Choroid plexus epithelial cell (primary cell): ENCODE data around the gene ADAMTS9.

ENCODE experiments used
- DNase-seq: peaks from one replicate; pipeline ENCODE4 v3.0.0-alpha.2; 2010; ENCODE audit warnings: low read depth
- H3K4me3 ChIP-seq: 2 replicates; pipeline ENCODE4 v1.5.1; 2011; ENCODE audit warnings: low read depth, mild to moderate bottlenecking, control low read depth, low read length, moderate library complexity
- TF ChIP-seq, protein P1 (sequence below): conservative IDR thresholded peaks from 2 replicates; pipeline ENCODE4 v1.5.1; 2011; ENCODE audit warnings: low read depth, mild to moderate bottlenecking, control low read depth, inconsistent platforms, low read length, moderate library complexity

ADAMTS9 gene

DNA sequence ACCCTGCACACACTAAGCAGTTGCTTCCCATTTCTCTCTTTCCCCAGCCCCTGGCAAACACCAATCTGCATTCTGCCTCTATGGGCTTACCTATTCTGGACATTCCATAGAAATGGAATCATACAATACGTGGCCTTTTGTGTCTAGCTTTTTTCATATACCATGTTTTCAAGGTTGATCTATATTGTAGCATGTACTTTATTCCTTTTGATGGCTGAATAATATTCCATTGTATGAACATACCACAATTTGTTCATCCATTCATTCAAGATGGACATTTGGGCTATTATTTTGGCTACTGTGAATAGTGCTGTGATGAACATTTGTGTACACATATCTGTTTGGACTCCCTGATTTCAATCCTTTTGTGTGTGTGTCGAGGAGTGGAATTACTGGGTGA is 18.1 kb upstream of the ADAMTS9 start:
- no peak overlapping the region for H3K4me3 ChIP-seq
- TF ChIP-seq, protein P1, sequence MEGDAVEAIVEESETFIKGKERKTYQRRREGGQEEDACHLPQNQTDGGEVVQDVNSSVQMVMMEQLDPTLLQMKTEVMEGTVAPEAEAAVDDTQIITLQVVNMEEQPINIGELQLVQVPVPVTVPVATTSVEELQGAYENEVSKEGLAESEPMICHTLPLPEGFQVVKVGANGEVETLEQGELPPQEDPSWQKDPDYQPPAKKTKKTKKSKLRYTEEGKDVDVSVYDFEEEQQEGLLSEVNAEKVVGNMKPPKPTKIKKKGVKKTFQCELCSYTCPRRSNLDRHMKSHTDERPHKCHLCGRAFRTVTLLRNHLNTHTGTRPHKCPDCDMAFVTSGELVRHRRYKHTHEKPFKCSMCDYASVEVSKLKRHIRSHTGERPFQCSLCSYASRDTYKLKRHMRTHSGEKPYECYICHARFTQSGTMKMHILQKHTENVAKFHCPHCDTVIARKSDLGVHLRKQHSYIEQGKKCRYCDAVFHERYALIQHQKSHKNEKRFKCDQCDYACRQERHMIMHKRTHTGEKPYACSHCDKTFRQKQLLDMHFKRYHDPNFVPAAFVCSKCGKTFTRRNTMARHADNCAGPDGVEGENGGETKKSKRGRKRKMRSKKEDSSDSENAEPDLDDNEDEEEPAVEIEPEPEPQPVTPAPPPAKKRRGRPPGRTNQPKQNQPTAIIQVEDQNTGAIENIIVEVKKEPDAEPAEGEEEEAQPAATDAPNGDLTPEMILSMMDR, result no peak
- no peak for DNase-seq

DNA sequence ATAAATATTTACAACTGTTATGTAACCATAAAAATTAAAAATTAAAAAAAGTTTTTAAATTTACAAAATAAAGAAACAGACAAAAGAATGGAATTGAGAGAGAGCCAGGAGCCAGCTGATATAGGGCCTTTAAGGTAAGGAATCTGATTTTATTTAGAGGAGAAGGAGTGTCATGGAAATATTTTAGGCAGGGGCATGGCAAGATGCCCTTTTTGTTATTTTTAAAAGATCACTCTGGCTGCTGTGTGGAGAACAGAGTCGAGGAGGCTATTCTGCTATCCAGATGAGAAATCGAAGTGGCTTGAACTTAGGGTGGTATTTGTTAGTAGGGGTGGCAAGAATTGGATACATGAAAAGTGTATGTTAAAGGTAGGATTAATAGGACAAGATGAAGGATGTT is 9.1 kb upstream of the ADAMTS9 start:
- no peak for DNase-seq
- no peak overlapping the region for H3K4me3 ChIP-seq
- TF ChIP-seq, protein P1, result no peak

DNA sequence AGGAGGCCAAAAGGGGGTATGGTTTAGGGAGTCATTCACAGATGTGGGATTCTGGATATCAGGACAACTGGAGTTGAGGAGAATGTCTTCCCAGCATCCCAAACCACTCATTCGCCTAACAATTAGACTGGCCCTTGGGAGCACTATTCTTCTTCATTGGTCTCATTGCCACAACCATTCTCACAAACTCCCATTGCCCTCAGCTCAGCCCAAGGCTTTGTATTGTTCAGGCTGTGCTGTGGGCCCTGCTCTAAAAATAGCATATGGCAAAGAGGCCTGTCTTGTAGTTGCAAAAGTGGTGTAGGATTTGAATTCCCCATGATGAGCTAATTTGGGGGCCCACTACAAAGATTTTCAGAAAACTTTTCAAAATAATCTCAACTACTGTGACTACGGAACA is 6.3 kb upstream of the ADAMTS9 start:
- no peak for DNase-seq
- TF ChIP-seq, protein P1, result no peak
- H3K4me3 ChIP-seq, result no peak overlapping the region

DNA sequence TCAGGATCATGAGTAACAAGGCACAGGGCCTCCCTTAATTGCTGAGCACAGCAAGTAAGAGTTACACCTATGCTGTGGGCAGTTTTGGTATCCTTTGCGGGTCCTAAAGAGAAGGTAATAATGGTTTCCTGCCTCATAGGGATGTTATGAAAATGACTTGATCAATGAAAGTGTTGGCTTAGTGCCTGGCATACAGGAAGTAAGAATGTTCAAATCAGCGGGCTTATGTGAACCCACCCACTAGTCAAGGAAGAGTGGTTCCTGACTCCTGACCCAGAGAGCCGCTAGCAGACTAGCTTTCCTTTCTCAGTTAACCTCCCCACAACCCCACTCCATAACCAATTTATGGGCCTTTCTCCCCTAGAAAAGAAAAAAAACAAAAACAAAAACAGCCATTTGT is 5.2 kb upstream of the ADAMTS9 start:
- TF ChIP-seq, protein P1, result no peak

DNA sequence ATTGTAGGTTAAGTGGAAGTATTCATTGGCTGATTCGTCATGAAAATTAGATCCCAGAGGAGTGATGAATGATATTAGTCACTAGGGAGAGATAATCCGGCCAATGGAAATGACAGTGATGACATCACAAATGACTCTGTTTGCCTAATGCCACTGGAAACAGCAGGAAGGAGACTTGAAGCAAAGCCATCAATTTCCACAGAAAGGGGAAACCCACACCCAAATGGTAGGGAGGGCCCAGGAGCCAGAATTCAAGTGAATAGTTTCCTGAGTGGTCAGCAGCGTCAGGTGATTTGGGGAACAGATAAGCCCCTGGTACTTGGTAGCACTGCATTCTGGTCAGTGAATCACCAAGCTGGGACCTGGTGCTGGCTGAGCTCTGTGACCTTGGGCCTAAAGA is 3.3 kb upstream of the ADAMTS9 start:
- DNase-seq, result peak; percentile 38
- H3K4me3 ChIP-seq, result no peak overlapping the region
- TF ChIP-seq, protein P1, result no peak

More for the DNA sequence above, 5.2 kb upstream of the ADAMTS9 start:
- no peak for DNase-seq
- no peak overlapping the region for H3K4me3 ChIP-seq

DNA sequence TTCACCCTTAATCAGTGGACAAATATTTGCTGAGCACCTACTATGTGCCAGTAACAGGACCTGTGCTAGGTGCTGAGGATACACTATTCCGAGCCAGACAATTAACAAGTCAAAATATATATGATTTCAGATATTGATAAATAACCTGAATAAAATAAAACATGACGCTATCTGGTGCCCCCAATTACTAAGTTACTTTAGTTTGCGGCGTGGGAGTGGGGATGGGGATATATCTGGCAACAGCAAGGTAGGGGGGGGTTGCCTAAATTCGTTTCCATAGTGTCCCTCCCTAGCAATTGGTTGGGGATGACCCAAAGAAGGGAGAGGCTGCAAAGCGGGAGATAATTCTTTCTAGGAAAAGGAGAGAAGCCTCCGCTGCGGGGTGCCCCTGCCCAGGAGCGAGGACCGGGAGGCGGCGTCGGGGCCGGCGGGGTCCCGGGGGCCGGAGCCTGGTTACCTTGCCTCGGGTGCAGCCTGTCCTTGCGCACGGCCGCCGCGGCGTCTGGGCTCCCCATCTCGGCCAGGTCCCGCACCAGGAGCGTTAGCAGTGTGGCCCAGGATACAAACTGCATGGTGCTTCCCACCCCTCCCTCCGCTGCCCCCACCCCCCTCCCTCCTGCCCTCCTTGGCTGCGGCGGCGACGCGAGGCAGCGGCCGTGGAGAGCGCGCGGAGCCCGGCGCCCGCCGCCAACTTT is 567 bp downstream of the ADAMTS9 start:
- no peak for DNase-seq
- TF ChIP-seq, protein P1, result no peak
- H3K4me3 ChIP-seq, result peak overlapping the region; percentile 78

DNA sequence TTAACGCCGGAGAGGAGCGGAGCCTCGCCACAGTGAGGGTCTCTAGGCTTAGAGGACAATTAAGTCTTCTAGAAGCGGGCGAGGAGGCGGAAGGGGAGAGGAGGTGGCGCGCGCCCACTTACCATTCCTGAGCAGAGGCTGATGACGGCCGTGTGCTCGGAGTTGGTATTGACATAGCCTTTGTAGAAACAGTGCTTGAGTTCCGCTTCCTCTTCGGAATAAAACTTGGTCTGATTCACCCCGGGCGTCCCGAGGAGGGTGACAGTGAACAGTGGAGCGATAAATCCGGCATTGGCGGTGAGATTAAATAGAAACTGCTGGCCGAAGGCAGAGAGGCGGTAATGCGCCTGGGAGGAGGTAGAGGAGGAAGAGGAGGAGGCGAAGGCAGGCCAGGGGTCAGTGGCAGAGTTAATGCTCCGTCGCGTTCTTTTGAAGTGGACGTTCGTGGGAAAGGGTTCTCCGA is 1.3 kb downstream of the ADAMTS9 start:
- H3K4me3 ChIP-seq, result peak overlapping the region; percentile 78
- TF ChIP-seq, protein P1, result no peak
- peak; percentile 72 for DNase-seq
